SK-N-SH treated with all-trans-retinoic acid at 6 μM for 48 hours (cell line): ENCODE results near the gene MVB12B.

Experiments
- ATAC-seq: fragments of 200-7000 bp; cut with Tn5 transposase; 3 replicates; pipeline ENCODE4 v1.9.1; 2020; ENCODE audit warnings: mild to moderate bottlenecking, moderate library complexity
- ARNTL ChIP-seq: fragments of 450-650 bp; formaldehyde crosslinking; IDR thresholded peaks from 2 replicates; pipeline ENCODE4 v1.5.0; 2020; ENCODE audit warnings: low read depth, mild to moderate bottlenecking, moderate library complexity, borderline replicate concordance
- BACH2 ChIP-seq: fragments of 250-450 bp; sonication (Bioruptor Pico); IDR thresholded peaks from 2 replicates; pipeline ENCODE4 v1.9.0; 2021; ENCODE audit warnings: mild to moderate bottlenecking, borderline replicate concordance
- CREB5 ChIP-seq: fragments of 250-450 bp; sonication (Bioruptor Pico); IDR thresholded peaks from 2 replicates; pipeline ENCODE4 v1.5.1; 2020; ENCODE audit warnings: low read depth, mild to moderate bottlenecking, moderate library complexity
- CSDC2 ChIP-seq: fragments of 250-450 bp; sonication (Bioruptor Pico); IDR thresholded peaks from 2 replicates; pipeline ENCODE4 v1.5.0; 2020; ENCODE audit warnings: mild to moderate bottlenecking, moderate library complexity
- CSRNP3 ChIP-seq: fragments of 250-450 bp; sonication (Bioruptor Pico); IDR thresholded peaks from 2 replicates; pipeline ENCODE4 v1.5.1; 2021; ENCODE audit warnings: mild to moderate bottlenecking, moderate library complexity
- ESRRG ChIP-seq: fragments of 250-450 bp; sonication (Bioruptor Pico); IDR thresholded peaks from 2 replicates; pipeline ENCODE4 v1.6.1; 2021; ENCODE audit warnings: mild to moderate bottlenecking
- GLIS3 ChIP-seq: fragments of 250-450 bp; sonication (Bioruptor Pico); IDR thresholded peaks from 2 replicates; pipeline ENCODE4 v1.5.0; 2020; ENCODE audit warnings: mild to moderate bottlenecking, moderate library complexity
- ISL1 ChIP-seq: fragments of 250-450 bp; sonication (Bioruptor Pico); IDR thresholded peaks from 2 replicates; pipeline ENCODE4 v2.1.2; 2022; ENCODE audit warnings: mild to moderate bottlenecking, moderate library complexity
- OSR1 ChIP-seq: fragments of 250-450 bp; sonication (Bioruptor Pico); IDR thresholded peaks from 2 replicates; pipeline ENCODE4 v1.8.0; 2022; ENCODE audit warnings: moderate library complexity, mild to moderate bottlenecking, inconsistent platforms
- PATZ1 ChIP-seq: fragments of 250-450 bp; sonication (Bioruptor Pico); IDR thresholded peaks from 2 replicates; pipeline ENCODE4 v1.8.0; 2020; ENCODE audit warnings: mild to moderate bottlenecking, moderate library complexity, borderline replicate concordance
- PPARA ChIP-seq: fragments of 250-450 bp; sonication (Bioruptor Pico); IDR thresholded peaks from 2 replicates; pipeline ENCODE4 v1.5.0; 2020; ENCODE audit warnings: mild to moderate bottlenecking, borderline replicate concordance
- RARB ChIP-seq: fragments of 250-450 bp; sonication (Bioruptor Pico); IDR thresholded peaks from 2 replicates; pipeline ENCODE4 v1.8.0; 2021; ENCODE audit warnings: mild to moderate bottlenecking, moderate library complexity
- SNAI2 ChIP-seq: fragments of 250-450 bp; sonication (Bioruptor Pico); IDR thresholded peaks from 2 replicates; pipeline ENCODE4 v1.5.0; 2020; ENCODE audit warnings: mild to moderate bottlenecking, moderate library complexity
- TCF4 ChIP-seq: fragments of 250-450 bp; sonication (Bioruptor Pico); IDR thresholded peaks from 2 replicates; pipeline ENCODE4 v1.8.0; 2021; ENCODE audit warnings: mild to moderate bottlenecking, moderate library complexity, borderline replicate concordance
- TOX ChIP-seq: fragments of 250-450 bp; sonication (Bioruptor Pico); IDR thresholded peaks from 2 replicates; pipeline ENCODE4 v1.8.0; 2021; ENCODE audit warnings: mild to moderate bottlenecking, moderate library complexity, borderline replicate concordance
- ZC3H10 ChIP-seq: fragments of 250-450 bp; sonication (Bioruptor Pico); IDR thresholded peaks from 2 replicates; pipeline ENCODE4 v1.5.1; 2021; ENCODE audit warnings: mild to moderate bottlenecking, moderate library complexity
- ZFP3 ChIP-seq: fragments of 250-450 bp; sonication (Bioruptor Pico); IDR thresholded peaks from 2 replicates; pipeline ENCODE4 v1.5.0; 2020; ENCODE audit warnings: mild to moderate bottlenecking, moderate library complexity
- ZFP30 ChIP-seq: fragments of 450-650 bp; formaldehyde crosslinking; IDR thresholded peaks from 2 replicates; pipeline ENCODE4 v1.5.0; 2022; ENCODE audit warnings: mild to moderate bottlenecking, moderate library complexity
- ZNF8 ChIP-seq: fragments of 450-650 bp; formaldehyde crosslinking; IDR thresholded peaks from 2 replicates; pipeline ENCODE4 v1.5.0; 2020; ENCODE audit warnings: mild to moderate bottlenecking, moderate library complexity

MVB12B gene

GRCh38 chr9:126411948-126412284 lies 85.3 kb downstream of the MVB12B start (continued):
- TF ChIP-seq ISL1 (CRISPR knock-in tag), result no peak

- TF ChIP-seq ARNTL (CRISPR knock-in tag) (no peak), CSRNP3 (CRISPR knock-in tag) (no peak), CREB5 (no peak), BACH2 (CRISPR knock-in tag) (no peak)
- no peak for ATAC-seq
Observed at GRCh38 chr9:126412905-126413304, 86.3 kb downstream of the MVB12B start.

GRCh38 chr9:126413391-126414068 lies 86.9 kb downstream of the MVB12B start:
- ATAC-seq, result no peak
- TF ChIP-seq ZC3H10 (CRISPR knock-in tag) (no peak), TCF4 (CRISPR knock-in tag) (no peak)

- ATAC-seq, result no peak
- TF ChIP-seq ZNF8 (CRISPR knock-in tag) (no peak), PPARA (CRISPR knock-in tag) (no peak), TCF4 (CRISPR knock-in tag) (no peak), PATZ1 (no peak)
Observed at GRCh38 chr9:126415741-126416370, 89.2 kb downstream of the MVB12B start.

GRCh38 chr9:126417043-126417442 lies 90.4 kb downstream of the MVB12B start:
- ATAC-seq, result no peak
- TF ChIP-seq TOX (CRISPR knock-in tag) (no peak), ARNTL (CRISPR knock-in tag) (no peak)

GRCh38 chr9:126417684-126418083 lies 91.1 kb downstream of the MVB12B start:
- no peak for ATAC-seq
- TF ChIP-seq ZFP3 (peak; percentile 93), TCF4 (CRISPR knock-in tag) (no peak)

GRCh38 chr9:126418608-126419007 lies 92.0 kb downstream of the MVB12B start:
- TF ChIP-seq TCF4 (CRISPR knock-in tag), result no peak
- TF ChIP-seq CSDC2 (CRISPR knock-in tag), result no peak

GRCh38 chr9:126419475-126419874 lies 92.8 kb downstream of the MVB12B start:
- ATAC-seq, result no peak
- TF ChIP-seq RARB, result no peak
- TF ChIP-seq ZNF8 (CRISPR knock-in tag), result no peak
- no peak for TF ChIP-seq CREB5
- no peak for TF ChIP-seq OSR1
- TF ChIP-seq ARNTL (CRISPR knock-in tag), result no peak
- TF ChIP-seq ZFP30 (CRISPR knock-in tag), result no peak
- no peak for TF ChIP-seq ESRRG (CRISPR knock-in tag)
- TF ChIP-seq ISL1 (CRISPR knock-in tag), result no peak
- TF ChIP-seq SNAI2 (CRISPR knock-in tag), result no peak
- no peak for TF ChIP-seq PATZ1
- TF ChIP-seq ZFP3, result no peak
- no peak for TF ChIP-seq TCF4 (CRISPR knock-in tag)
- no peak for TF ChIP-seq GLIS3
- no peak for TF ChIP-seq TOX (CRISPR knock-in tag)
- TF ChIP-seq BACH2 (CRISPR knock-in tag), result no peak

More at GRCh38 chr9:126418608-126419007, 92.0 kb downstream of the MVB12B start:
- ATAC-seq, result no peak
